Frontal cortex (tissue), 4 donors: ENCODE results near the gene CMC1. TPM values are rescaled to one million over a fixed set of nuclear protein-coding genes. Genes with fewer than 3 reads are reported as not detected.
"Not testable (repeated sequence)": the region's sequence is repeated elsewhere in the genome, so short reads cannot be mapped to it uniquely, and the experiment has no call there.

Experiments
- DNase-seq, 2 donors: peaks; one replicate each; pipeline ENCODE4 v3.0.0; 2012; ENCODE audit warnings: low spot score in 2 of 2
- FAIRE-seq: peaks from 2 replicates; lab custom pipeline; 2012; peaks lifted over from hg19 to GRCh38; lab: Jason Lieb, UNC
- total RNA-seq: library from RNA; depleted of rRNA; stranded (reverse); fragments of >200 nt; gene quantifications from one replicate; pipeline ENCODE4 v1.2.3, GENCODE V29; 2014
- donor health status: control.
- donor health status: control.
- donor health status: control.

Gene CMC1
- total RNA-seq, 1 donor from 2014 or later, result 4.1 TPM

DNA sequence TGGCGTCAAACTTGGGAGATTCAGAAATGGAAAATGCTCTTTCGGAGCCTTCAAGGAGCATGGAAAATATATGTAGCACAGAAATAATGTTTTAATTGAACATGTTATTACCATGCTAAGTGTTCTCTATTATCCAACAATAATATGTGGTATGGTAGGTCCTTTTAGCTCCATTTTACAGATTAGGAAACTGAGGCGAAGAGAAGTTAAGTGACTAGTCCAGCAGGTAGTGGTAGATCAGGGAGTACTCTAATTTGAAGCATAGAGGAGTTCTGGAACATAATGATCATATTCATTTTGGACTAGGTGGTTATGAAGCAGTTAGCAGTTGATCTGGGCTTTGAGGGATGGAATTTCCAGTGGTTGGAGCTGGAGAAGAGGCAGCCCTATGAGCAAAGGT is 1.1 kb downstream of the CMC1 start:
- DNase-seq, result no peak
- no peak for FAIRE-seq

- FAIRE-seq (no peak), DNase-seq (no peak)
These were observed 2.1 kb downstream of the CMC1 start for GRCh38 chr3:28243424-28244106.

DNA sequence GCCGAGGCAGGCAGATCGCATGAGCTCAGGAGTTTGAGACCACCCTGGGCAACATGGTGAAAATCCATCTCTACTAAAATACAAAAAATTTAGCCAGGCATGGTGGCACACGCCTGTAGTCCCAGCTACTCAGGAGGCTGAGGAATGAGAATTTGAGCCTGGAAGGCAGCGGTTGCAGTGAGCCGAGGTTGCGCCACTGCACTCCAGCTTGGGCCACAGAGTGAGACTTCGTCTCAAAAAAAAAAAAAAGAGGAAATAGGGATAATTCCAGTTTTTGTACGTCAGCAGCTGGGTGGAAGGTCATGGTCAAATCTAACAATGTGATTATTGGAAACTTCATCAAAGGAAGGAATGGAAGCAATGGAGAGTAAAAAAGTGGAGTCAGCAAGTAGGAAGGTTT is 3.1 kb downstream of the CMC1 start:
- DNase-seq (no peak), FAIRE-seq (no peak)

- DNase-seq, result no peak
- FAIRE-seq, result no peak
These were observed 5.9 kb downstream of the CMC1 start for GRCh38 chr3:28247286-28247685.

- FAIRE-seq (no peak), DNase-seq (no peak)
These were observed 9.6 kb downstream of the CMC1 start for GRCh38 chr3:28250999-28251398.

- FAIRE-seq, result no peak
- DNase-seq, result no peak
These were observed 10.6 kb downstream of the CMC1 start for GRCh38 chr3:28252001-28252431.

GRCh38 chr3:28253040-28253715 is 11.8 kb downstream of the CMC1 start:
- DNase-seq (no peak), FAIRE-seq (no peak)

GRCh38 chr3:28262001-28262400 is 20.6 kb downstream of the CMC1 start:
- DNase-seq, result no peak
- no peak for FAIRE-seq

- DNase-seq (no peak), FAIRE-seq (no peak)
These were observed 24.2 kb downstream of the CMC1 start for GRCh38 chr3:28265641-28266040.

- DNase-seq (no peak), FAIRE-seq (no peak)
These were observed 26.8 kb downstream of the CMC1 start for GRCh38 chr3:28267984-28268849.

- no peak for FAIRE-seq
These were observed 27.6 kb downstream of the CMC1 start for GRCh38 chr3:28268989-28269388.

GRCh38 chr3:28269884-28270283 is 28.5 kb downstream of the CMC1 start:
- not testable (repeated sequence) for DNase-seq

More at GRCh38 chr3:28268989-28269388, 27.6 kb downstream of the CMC1 start:
- no peak for DNase-seq

DNA sequence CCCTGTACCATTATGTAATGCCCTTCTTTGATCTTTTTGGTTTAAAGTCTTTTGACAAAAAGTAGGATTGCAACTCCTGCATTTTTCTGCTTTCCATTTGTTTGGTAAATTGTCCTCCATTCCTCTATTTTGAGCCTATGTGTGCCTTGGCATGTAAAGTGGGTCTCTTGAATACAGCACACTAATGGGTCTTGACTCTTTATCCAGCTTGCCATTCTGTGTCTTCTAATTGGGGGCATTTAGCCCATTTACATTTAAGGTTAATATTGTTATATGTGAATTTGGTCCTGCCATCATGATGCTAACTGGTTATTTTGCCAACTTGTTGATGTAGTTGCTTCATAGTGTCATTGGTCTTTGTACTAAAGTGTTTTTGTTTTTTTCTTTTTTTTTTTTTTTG is 32.4 kb downstream of the CMC1 start:
- FAIRE-seq, result no peak
- no peak for DNase-seq

More at GRCh38 chr3:28269884-28270283, 28.5 kb downstream of the CMC1 start:
- FAIRE-seq, result not testable (repeated sequence)

DNA sequence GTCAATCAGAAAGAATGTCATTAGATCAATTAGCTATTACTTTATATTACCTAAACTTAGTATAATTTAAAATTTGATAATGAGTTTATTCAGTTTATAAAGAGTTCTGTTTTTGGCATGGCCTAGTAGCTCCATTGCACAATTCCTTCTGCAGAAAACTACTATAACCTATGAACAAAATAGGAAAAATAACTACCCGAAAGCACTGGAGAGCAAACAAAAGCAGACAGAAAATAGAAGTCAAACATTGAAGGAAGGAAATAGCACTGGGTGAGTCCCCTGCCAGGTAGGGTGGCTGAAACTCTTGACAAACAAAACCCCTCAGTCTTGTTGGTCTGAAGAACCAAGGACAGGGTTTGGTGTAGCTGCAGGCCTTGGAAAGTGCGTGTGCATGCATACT is 37.5 kb downstream of the CMC1 start:
- DNase-seq (no peak), FAIRE-seq (no peak)

GRCh38 chr3:28279770-28280169 is 38.4 kb downstream of the CMC1 start:
- DNase-seq (no peak), FAIRE-seq (no peak)

DNA sequence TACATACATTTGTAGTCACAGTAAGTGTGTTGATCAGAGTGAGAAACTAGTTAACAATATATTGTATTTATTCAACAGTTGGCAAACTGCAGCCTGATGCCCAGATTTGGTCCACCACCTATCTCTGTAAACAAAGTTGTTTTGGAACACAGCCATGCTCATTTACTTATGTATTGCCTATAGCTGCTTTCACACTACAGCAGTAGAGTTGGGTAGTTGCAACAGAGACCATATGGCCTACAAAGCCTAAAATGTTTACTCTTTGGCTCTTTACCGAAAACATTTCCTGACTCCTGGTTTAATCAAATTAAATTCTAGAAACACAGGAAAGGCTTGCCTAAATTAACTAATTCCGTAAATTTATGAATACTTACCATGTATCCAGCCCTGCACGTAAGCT is 39.4 kb downstream of the CMC1 start:
- DNase-seq (no peak), FAIRE-seq (no peak)

DNA sequence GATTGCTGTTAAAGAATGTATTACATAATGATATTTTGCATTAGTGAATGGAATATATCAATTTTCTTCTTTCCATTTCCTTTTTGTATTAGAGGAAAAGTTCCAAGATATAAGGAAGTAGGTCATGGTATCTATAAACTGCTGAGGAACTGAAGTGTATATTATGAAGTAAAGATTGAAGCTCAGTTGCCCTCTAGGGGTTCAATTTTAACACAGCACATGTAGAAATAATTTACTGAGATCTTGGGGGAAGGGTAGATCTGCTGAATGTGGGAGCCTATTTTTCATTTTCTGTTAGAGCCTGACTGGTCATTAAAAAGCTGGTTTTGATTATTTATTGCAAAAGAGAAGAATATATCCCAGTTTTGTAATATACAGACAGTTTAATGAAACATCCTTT is 45.2 kb downstream of the CMC1 start:
- FAIRE-seq (peak; percentile 79), DNase-seq (peak in 1 of 2 donors; percentile 3)

DNA sequence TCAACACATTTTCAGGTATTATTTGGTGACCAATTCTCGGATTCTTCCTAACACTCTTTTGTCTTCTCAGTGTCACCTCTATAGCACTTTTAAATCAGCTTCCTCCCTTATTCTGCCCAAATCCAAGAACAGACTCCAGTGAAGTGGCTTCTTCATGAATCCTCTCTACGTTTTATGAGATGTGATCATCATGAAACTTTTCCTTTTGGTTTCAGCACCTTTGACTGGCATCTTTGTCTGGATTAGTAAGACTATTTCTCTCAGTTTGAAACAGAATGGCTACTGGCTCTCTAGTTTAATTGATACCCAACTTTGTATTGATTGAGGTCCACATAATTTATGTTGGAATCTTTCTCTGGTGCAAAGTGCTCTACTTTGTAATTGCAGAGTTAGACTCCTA is 45.6 kb downstream of the CMC1 start:
- FAIRE-seq (no peak), DNase-seq (no peak)

DNA sequence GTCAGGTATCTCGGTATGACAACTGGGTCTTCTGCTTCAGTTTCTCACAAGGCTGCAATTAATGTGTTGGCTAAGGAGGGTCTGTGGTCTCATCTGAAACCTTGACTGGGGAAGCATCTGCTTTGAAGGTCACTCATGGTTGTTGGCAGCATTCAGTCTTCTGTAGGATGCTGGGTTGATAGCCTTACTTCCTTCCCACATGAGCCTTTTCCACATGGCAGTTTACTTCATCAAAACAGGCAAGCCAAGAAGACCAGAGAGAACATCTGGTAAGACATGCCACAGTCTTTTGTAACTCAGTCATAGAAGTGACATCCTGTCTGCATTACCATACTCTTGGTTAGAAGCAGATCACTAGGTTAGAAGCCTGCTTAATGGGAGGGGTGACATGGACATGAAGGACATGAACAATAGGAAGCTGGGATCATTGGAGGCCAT is 49.5 kb downstream of the CMC1 start:
- FAIRE-seq (no peak), DNase-seq (no peak)

- DNase-seq (no peak), FAIRE-seq (no peak)
These were observed 50.2 kb downstream of the CMC1 start for GRCh38 chr3:28291577-28291976.

DNA sequence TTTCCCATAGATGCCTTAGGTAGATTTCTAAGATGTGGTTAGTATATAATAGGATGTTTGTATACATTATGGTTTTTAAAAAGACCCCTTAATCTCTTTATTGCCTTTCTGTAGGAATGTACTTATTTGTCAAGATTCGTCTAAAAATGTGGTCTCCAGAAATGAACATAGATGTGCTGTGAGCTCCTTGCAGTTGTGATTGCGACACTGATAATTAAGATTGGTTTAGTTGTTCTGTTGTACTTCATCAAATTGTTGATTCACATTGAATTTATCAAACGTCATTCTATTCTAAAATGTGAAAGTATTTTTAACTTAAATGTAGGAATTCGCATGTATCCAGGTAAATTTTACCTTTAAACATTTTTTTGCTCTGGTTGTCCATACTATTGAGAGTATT is 51.2 kb downstream of the CMC1 start:
- no peak for FAIRE-seq
- DNase-seq, result no peak
